Esophagus mucosa (tissue), 1 donor: ENCODE results near the gene WNK4. TPM values are rescaled to one million over a fixed set of nuclear protein-coding genes. Genes with fewer than 3 reads are reported as not detected.

ENCODE experiments used
- ATAC-seq: fragments of 200-7000 bp; cut with Tn5 transposase; one replicate; pipeline ENCODE4 v1.9.1; 2020
- total RNA-seq: library from RNA; stranded (reverse); gene quantifications from one replicate; pipeline ENCODE4 v1.2.4, GENCODE V29; 2023
- donor health status: DM: yes; HTN: yes; CAD: no.

The WNK4 gene
- total RNA-seq, 1 donor from 2014 or later, result 0.40 TPM

DNA sequence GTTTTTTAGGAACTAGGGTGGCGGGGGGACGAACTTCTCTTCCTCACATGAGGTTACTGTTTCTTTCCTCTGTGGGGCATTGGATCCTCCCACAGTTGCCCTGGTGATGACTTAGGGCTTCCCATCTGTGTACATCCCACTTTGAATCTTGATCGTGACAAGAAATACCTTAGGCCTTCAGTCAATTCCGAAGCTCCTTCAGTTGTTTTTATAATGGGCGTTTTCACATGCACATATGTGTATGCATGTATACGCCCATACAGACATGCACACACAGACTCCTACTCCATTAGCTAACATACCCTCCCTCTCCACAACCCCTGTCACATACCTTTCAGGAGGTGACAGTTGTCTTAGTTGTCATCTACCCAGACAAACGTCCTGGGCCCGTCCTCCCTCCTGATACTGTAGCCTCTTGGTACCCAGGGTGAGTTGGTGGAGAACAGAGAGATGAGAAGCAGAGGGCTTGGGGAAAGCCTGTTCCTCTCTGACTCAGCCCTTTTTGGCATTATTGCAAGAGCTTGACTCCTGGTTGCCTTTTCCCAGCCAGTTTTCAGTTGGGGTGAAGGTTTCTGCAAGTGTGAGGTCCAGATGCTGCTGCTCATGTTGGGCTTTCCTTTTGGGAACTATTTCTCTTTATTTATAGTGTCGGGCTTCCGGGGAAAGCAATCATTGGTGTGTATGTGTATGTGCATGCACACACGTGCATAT lies 61.7 kb downstream of the WNK4 start:
- ATAC-seq, result no peak

DNA sequence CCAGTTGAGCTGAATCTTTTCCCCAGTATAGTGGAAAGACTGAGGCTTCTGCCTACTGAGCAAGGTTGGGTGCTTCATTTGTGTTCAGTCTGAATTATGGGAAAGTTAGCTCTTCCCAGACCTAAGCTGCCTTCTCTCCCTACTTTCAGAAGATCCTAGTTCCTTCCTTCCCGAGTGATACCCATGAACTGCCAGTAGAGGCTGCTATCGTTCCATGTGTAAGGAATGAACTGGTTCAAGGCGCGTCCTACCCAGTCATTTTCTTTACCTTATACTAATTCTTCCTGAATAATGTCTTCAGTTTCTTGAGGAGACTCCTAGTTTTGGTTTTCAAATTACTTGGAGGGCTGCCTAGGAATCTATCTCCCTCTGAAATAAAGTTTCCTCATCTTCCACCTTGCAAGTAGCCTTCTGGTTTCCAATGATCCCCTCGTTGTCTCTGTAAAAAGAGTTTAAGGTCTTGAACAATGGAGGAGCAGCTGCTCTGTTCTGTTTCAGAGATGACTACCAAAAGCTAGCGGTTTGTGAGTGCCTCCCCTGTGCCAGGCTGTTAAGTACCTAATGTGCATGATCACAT lies 63.0 kb downstream of the WNK4 start:
- ATAC-seq, result peak; percentile 68

DNA sequence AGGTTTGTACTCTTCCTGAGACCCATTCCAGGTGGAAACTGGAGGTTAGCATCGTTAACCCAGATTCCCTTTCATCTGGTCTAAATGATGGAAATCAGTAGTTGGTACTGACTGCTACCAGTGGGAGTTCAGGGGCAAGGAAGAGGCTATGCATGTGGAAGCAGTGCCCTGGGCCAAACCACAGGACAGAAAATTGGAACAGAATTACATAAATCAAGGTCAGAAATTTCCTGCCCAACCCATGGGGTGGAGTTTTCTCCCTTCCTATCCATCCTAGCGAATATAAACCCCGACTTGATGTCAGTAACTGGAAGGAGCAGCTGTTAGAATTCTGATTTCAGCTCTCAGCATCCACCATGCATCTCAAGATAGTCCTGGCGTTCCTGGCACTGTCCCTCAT lies 63.9 kb downstream of the WNK4 start, which contains the start of gene AOC2:
TSS of gene AOC2 (plus strand) at position 310 of the 400 bp plus-strand sequence. CDS start at position 357, 47 bp downstream.
- no peak for ATAC-seq

DNA sequence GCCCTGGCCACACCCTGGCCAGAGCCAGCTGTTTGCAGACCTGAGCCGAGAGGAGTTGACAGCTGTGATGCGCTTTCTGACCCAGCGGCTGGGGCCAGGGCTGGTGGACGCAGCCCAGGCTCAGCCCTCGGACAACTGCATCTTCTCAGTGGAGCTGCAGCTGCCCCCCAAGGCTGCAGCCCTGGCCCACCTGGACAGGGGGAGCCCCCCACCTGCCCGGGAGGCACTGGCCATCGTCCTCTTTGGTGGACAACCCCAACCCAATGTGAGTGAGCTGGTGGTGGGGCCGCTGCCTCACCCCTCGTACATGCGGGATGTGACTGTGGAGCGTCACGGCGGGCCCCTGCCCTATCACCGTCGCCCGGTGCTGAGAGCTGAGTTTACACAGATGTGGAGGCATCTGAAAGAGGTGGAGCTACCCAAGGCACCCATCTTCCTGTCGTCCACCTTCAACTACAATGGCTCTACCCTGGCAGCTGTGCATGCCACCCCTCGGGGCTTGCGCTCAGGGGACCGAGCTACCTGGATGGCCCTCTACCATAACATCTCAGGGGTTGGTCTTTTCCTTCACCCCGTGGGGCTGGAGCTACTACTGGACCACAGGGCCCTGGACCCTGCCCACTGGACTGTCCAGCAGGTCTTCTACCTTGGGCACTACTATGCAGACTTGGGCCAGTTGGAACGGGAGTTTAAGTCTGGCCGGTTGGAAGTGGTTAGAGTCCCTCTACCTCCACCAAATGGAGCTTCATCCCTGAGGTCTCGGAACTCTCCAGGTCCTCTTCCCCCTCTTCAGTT lies 64.5 kb downstream of the WNK4 start:
- ATAC-seq, result no peak

DNA sequence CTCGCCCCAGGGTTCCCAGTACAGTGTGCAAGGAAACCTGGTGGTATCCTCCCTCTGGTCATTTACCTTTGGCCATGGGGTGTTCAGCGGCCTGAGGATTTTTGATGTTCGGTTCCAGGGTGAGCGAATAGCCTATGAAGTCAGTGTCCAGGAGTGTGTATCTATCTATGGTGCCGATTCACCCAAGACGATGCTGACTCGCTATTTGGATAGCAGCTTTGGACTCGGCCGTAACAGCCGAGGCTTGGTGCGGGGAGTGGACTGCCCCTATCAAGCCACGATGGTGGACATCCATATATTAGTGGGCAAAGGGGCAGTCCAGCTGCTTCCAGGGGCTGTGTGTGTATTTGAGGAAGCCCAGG lies 65.1 kb downstream of the WNK4 start:
- no peak for ATAC-seq

DNA sequence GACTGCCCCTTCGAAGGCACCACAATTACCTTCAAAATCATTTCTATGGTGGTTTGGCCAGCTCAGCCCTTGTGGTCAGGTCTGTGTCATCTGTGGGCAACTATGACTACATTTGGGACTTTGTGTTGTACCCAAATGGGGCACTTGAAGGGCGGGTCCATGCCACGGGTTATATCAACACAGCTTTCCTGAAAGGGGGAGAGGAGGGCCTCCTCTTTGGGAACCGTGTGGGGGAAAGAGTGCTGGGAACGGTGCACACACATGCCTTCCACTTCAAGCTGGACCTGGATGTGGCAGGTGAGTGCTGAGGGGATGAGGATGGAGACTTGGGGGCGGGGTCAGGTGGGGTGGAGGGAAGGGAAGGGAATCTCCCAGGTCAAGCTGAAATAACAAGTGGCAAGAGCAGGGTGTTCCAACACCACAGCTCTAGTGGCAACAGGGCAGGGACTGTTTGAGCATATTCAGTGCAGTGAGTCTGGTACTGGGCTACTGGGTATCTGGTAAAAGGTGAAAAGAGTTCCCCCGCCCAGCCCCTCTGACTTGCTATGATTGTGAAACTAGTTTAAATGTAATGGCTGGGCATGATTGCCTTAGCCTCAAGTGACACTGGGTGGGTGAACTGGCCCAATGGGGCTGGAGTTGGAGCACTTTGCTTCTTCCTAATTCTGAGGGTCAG lies 65.6 kb downstream of the WNK4 start:
- ATAC-seq, result no peak

Other genes with a start within 250 kb of the WNK4 start
- 13.3 TPM for gene NAGLU, start 244.4 kb upstream of the WNK4 start, total RNA-seq
- 15.7 TPM for gene HSD17B1, start 227.7 kb upstream of the WNK4 start, total RNA-seq
- 67.4 TPM for gene COASY, start 218.5 kb upstream of the WNK4 start, total RNA-seq
- gene MLX, start 213.5 kb upstream of the WNK4 start, total RNA-seq, result 33.8 TPM
- gene PSMC3IP, start 202.9 kb upstream of the WNK4 start, total RNA-seq, result 2.9 TPM
- gene RETREG3, start 171.2 kb upstream of the WNK4 start, total RNA-seq, result 53.6 TPM
- gene TUBG1, start 170.9 kb upstream of the WNK4 start, total RNA-seq, result 44.4 TPM
- gene TUBG2, start 121.3 kb upstream of the WNK4 start, total RNA-seq, result 7.3 TPM
- 49.6 TPM for gene PLEKHH3, start 103.6 kb upstream of the WNK4 start, total RNA-seq
- not detected for gene CCR10, start 98.8 kb upstream of the WNK4 start, total RNA-seq
- 1.3 TPM for gene CNTNAP1, start 98.1 kb upstream of the WNK4 start, total RNA-seq
- 14.4 TPM for gene EZH1, start 35.6 kb upstream of the WNK4 start, total RNA-seq
- 4.5 TPM for gene RAMP2, start 19.4 kb upstream of the WNK4 start, total RNA-seq
- 70.9 TPM for gene VPS25, start 7.2 kb upstream of the WNK4 start, total RNA-seq
- gene COA3, start 18.1 kb downstream of the WNK4 start, total RNA-seq, result 104 TPM
- gene CNTD1, start 18.3 kb downstream of the WNK4 start, total RNA-seq, result not detected
- gene BECN1, start 43.7 kb downstream of the WNK4 start, total RNA-seq, result 77.2 TPM
- 96.6 TPM for gene PSME3, start 52.8 kb downstream of the WNK4 start, total RNA-seq
- 0.44 TPM for gene AOC2, start 64.0 kb downstream of the WNK4 start, total RNA-seq
- gene AOC3, start 70.6 kb downstream of the WNK4 start, total RNA-seq, result 5.7 TPM
- not detected for gene G6PC1, start 120.2 kb downstream of the WNK4 start, total RNA-seq
- gene AARSD1, start 183.8 kb downstream of the WNK4 start, total RNA-seq, result 17.8 TPM
- 0.28 TPM for gene PTGES3L, start 199.5 kb downstream of the WNK4 start, total RNA-seq
- 5.8 TPM for gene RUNDC1, start 200.0 kb downstream of the WNK4 start, total RNA-seq
- 1,265 TPM for gene RPL27, start 217.8 kb downstream of the WNK4 start, total RNA-seq
- 7.7 TPM for gene IFI35, start 226.2 kb downstream of the WNK4 start, total RNA-seq
- gene VAT1, start 241.8 kb downstream of the WNK4 start, total RNA-seq, result 83.5 TPM
- gene RND2, start 244.6 kb downstream of the WNK4 start, total RNA-seq, result 0.16 TPM